HG03135 (cell line): Measurements from ENCODE around the gene SERP1.
"Not testable (repeated sequence)": the region's sequence is repeated elsewhere in the genome, so short reads cannot be mapped to it uniquely, and the experiment has no call there.

ENCODE experiments used
- ATAC-seq: cut with Tn5 transposase; IDR thresholded peaks from one replicate; pipeline ENCODE4 v1.9.1; 2021; ENCODE audit warnings: mild to moderate bottlenecking, moderate library complexity; ENCODE audit not compliant: unreplicated experiment

The SERP1 gene

DNA sequence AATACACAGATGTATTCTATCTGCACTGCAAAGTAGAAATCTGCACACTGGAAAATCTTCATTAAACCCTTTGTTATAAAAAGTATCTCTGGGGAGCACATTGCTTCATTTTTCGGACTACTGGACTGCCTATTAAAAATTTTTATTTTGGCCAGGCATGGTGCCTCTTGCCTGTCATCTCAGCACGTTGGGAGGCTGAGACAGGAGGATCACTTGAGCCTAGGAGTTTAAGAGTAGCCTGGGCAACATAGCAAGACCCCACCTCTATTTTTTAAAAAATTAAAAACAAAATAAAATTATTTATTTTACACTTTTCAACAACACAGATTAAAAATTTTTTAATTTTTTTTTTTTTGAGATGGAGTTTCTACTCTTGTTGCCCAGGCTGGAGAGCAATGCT lies 6.0 kb downstream of the SERP1 start:
- no peak for ATAC-seq

DNA sequence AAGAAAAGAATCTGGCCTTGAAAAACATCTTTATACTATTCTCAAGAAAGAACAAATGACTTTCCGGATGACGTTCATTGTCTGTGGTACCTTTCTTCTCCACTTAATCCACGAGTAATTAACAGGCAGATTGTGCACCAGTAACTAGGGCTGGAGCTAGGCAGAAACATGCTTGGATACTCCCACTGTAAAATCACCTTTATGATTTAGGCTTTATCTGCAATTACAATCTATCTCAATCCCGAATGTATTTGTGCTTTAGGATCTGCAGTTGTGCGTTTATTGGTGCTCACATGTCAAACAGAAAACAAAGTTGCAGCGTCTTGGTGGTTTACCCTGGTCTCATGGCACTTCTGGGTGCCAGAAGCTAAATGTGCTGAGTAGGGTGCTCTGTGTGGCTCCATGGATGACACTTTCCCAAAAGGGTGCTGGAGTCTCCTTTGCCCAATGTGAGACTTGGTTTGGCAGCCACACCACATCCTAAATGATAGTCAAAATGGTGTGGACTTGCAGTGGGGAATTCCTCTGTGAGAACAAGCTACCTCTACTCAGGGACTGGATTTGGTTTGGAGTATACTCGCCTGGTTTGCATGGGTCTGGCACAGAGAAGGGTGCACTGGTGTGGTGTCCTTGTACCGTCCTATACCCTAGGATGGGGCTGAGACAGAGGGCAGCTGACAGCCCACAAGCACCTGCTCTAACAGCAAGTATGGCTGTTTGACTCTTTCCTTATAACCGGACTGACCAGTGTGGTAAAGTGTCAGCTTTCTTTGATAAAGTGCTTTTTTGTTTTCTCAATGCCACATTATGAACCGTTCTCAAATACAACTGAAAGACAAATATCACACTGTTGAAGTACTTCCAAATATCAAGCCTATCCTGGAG lies 7.7 kb downstream of the SERP1 start:
- no peak for ATAC-seq

DNA sequence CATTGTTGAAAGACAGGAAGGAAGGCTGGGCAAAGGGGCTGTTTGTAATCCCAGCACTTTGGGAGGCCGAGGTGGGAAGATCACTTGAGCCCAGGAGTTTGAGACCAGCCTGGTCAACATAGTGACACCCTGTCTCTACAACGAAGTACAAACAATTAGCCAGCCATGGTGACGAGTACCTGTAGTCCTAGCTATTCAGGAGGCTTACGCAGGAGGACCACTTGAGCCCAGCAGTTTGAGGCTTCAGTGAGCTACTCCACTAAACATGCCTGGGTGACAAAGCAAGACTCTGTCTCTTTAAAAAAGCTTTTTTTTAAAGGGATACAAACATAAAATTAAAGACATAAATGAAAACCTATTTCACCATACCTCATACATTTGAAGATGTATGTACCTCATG lies 11.1 kb downstream of the SERP1 start:
- ATAC-seq, result no peak

DNA sequence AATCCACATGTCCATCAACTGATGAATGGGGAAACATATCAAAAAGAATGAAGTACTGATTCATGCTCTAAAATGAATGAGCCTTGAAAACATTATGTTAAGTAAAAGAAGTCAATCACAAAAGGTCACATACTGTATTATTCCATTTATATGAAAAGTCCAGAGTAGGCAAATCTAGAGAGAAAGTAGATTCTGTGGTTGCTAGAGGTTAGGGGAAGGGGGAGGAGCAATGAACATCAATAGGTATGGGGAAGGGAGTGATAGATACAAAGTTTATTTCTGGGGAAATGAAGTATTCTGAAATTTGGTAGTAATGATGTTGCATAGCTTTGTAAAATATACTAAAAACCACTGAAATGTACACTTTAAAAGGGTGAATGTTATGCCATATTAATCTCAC lies 14.5 kb downstream of the SERP1 start:
- no peak for ATAC-seq

DNA sequence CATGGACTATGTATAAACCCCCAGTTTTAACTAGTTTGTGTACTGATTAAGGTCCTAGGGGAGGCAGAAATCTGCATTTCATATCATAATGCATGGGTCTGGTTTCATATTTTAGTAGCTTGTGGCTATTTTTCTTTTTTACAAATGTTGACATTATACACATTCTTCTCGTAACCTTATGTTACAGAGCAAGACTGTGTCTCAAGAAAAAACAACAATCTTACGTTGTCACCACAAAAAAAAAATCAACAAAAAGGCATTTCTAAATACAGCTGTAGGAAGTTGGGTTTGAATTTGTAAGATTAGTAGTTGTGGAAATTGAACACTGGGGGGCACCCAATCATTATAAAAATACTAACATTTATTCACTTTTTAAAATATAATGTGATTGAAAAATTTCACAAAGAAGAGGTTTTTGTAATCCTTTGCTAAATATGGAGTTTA lies 17.9 kb downstream of the SERP1 start:
- no peak for ATAC-seq

DNA sequence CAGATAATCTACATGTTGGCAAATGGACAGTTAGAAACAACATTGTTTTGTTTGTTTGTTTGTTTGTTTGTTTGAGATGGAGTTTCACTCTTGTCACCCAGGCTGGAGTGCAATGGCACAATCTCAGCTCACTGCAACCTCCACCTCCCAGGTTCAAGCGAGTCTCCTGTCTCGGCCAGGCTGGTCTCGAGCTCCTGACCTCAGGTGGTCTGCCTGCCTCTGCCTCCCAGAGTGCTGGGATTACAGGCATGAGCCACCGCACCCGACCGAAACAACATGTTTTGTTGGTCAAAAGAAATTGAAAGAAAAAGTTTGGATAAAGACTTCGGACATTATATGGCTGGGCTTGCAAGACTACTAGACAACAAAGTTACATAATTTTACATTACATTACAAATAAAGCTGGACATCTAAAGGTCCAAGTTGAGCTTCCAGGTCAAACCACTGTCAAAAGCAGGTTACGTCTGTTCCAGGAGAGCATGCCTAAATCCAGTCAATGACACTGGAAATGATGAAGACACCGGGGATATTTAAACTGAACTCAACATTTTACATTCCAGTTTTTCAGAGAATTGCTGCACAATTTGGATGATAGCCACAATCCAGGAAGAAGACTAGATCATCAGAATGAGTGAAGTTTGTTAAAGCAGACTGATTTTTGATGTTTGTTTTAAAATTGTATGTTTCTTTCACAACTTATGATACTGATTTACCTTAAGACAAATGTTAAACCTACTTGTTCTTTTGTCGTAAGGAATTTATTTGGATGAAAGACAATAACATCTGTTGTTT lies 18.6 kb downstream of the SERP1 start:
- no peak for ATAC-seq

DNA sequence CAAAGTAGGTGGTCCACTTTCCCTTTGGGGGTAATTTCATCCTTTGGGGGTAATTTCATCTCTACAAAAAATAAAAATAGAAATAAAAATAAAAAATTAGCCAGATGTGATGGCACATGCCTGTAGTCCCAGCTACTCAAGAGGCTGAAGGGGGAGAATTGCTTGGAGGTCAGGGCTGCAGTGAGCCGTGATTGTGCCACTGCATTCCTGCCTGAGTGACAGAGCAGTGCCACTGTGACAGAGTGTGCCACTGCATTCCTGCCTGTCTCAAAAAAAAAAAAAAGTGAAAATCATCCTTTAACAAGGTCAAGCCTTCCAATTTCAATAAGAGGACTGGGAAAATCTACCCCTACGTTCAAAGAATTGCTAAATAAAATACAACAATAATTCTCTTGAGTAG lies 22.8 kb downstream of the SERP1 start:
- no peak for ATAC-seq

DNA sequence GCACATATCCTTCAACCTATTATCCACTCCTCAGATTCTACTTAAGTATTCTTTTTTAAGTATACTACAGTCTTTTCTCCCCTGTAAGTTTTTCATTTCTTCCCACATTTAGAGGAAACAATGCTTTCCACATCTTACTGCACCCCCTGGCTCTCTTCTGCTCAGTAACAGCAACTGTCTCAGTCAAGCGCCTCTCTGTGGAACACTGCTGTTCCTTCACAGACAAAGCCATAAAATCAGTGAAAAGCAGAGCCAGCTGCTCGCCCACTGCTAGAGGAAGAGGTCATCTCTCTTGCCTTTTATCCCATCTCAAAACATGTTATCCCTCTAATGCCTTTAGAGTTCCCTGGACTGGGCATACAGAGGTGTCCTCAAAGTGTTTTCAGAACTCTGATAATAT lies 24.8 kb downstream of the SERP1 start:
- no peak for ATAC-seq

DNA sequence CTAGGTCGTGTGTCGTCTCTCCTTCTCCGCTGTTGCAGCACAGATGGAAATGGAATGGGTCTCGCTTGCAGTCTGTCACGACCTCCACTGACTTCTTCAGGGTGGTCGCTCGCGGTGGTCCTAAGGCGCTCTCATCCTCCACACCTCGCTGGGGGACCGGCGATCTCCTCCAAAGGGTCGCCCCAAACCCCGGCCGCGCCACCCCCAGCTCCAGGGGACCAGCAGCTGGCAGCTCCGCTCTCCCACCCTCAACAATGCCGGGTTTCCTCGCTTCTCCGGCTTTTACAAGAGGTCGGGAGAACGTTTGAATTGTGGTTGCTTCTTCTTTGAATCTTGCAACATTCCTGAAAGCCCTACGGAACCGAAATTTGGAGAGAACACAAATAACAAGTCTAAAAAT lies 25.9 kb downstream of the SERP1 start:
- ATAC-seq, result no peak

DNA sequence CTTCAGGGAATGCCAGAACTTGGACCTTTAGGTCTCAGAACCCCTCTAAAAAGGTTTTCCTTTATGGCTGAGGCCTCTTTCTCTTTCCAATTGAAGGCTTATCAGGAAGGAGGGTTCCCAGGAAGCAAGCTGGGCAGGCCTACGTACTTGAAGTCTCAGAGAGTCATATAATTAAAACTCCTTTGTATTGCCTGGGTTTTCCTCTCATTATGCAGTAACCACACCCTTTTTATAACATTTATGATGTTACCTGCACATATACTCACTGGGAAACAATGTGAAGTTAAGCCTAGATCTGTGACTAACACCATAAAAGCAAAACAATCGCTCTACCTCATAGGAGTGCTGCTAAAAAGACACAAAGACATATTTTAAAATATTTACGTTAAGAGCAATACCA lies 27.3 kb downstream of the SERP1 start:
- ATAC-seq, result no peak

DNA sequence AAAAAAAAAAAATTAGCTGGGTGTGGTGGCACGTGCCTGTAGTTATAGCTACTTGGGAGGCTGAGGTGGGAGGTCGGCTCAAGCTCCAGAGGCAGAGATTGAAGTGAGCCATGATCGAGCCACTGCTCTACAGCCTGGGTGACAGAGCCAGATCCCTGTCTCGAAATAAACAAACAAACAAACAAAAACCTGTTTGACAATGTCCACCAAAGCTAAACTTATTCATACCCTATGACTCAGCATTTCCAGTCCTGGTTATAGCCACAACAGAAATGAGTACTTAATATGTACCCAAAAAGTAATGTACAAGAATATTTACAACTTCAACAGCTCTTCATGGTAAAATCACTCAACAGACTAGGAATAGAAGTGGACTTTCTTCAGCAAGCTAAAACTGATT lies 31.1 kb downstream of the SERP1 start:
- ATAC-seq, result no peak

DNA sequence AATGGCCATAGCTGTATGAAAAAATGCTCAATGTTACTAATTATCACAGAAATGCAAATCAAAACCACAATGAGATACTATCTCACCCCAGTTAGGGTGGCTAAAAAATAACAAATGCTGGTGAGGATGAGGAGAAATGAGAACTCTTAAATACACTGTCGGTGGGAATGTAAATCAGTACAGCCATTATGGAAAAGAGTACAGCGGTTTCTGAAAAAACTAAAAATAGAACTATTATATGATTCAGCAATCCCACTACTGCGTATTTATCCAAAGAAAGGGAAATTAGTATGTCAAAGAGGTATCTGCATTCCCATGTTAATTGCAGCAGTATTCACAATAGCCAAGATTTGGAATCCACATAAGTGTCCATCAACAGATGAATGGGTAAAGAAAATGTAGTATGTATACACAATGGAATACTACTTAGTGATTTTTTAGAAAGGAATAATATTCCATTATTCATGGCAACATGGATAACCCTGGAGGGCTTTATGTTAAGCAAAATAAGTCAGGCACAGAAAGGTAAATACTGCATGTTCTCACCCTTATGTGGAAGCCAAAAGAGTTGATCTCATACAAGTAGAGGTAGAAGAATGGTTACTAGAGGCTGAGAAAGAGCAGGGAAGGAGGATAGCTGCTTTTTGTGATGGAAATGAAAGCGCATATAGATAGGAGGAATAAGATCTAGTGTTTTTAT lies 35.0 kb downstream of the SERP1 start:
- ATAC-seq, result no peak

DNA sequence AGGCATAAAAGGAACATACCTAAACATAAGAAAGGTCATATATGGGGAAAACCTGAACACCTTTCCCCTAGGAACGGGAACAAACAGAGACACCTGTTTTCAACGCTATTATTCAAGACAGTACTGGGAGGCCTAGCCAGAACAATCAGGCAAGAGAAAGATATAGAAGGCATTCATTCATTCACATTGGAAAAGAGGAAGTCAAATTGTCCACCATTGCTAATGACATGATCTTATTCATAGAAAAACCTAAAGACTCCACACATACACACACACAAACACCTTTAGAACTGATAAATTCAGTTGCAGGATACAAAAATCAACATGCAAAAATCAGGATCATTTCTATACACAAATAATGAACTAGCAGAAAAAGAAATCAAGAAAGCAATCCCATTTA lies 36.5 kb downstream of the SERP1 start:
- no peak for ATAC-seq

DNA sequence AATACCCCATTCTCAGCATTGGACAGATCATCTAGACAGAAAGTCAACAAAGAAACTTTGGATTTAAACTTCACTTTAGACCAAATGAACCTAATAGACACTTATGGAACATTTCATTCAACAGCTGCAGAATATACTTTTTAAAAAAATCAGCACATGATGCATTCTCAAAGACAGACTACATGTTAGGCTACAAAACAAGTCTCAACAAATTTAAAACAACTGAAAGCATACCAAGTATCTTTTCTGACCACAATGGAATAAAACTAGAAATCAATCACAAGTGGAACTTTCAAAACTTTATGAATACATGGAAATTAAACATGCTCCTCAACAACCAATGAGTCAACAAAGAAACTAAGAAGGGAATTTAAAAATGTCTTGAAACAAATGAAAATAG lies 37.9 kb downstream of the SERP1 start:
- ATAC-seq, result no peak

DNA sequence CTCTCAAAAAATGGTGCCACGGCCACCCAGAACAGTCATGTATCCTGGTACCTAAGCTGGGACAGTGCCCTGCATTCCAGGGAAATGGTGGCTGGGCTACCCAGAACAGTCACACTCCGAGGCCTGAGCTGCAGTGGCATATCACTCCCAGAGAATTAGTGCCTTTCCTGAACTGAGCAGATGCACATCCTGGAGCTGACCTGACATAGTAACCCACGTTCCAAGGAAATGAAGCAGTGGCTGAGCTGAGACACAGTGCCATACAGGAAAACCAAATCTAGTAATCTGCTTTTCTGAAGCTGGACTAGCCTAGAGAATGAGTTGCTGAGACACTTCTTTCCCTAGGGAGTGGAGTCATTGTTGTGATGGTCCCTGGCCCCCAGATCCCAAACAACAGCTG lies 41.8 kb downstream of the SERP1 start:
- no peak for ATAC-seq

DNA sequence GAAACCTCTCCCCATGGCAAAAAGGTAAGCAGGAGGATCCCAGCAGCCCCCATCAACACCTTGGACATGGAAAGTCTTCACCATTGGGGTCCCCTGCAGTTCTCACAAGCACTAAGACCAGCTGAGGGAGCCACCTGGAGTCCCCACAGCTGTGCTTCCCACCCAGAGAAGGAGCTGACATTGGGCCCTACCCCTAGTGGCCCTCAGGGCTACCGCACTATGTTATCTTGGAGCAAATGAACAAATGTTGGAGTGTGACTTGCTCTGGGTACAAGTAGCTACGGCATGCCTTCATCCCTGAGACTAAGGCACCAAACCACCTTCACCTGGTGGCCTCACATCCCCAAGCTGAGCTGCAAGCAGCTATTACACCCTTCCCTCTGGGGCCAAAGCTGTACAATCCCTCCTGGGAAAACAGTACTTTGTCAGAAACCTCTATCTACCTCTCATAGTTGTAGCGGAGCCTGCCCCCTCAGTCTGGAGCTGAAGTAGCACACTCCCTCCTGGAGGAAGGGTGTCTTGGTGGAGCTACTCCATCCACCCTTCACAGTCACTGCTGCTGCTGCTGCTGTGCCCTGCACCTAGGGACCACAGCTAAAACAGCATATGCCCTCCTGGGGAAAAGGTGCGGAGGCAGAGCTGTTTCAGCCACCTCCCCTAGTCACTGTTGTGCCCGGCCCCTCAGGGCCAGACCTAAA lies 42.7 kb downstream of the SERP1 start:
- ATAC-seq, result no peak

DNA sequence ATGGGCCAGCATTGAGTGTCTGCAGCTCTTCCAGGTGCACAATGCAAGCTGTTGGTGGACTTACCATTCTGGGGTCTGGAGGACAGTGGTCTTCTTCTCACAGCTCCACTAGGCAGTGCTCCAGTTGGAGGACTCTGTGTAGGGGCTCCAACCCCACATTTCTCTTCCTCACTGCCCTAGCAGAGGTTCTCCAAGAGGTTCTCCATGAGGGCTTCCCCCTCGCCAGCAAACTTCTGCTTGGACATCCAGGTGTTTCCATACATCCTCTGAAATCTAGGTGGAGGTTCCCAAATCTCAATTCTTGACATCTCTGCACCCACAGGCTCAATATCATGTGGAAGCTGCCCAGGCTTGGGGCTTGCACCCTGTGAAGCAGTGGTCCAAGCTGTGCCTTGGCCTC lies 45.3 kb downstream of the SERP1 start:
- ATAC-seq, result not testable (repeated sequence)

DNA sequence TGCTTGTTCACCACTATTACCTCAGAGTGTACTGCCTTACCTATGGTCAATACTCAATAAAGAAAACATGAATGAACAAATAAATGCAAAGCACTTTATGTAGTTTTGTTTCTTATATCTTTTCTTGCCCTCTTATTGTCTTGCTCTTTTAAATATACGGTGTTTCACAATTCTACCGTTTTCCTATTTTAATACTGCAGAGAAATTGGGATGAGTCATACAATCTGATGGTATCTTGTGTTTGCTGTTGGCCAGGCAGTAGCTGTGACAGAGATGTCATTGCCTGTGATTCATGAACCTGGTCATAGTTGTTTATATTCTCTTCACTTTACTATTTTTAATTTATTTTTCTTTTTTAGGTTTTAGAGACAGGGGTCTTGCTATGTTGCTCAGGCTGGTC lies 48.3 kb downstream of the SERP1 start:
- no peak for ATAC-seq

DNA sequence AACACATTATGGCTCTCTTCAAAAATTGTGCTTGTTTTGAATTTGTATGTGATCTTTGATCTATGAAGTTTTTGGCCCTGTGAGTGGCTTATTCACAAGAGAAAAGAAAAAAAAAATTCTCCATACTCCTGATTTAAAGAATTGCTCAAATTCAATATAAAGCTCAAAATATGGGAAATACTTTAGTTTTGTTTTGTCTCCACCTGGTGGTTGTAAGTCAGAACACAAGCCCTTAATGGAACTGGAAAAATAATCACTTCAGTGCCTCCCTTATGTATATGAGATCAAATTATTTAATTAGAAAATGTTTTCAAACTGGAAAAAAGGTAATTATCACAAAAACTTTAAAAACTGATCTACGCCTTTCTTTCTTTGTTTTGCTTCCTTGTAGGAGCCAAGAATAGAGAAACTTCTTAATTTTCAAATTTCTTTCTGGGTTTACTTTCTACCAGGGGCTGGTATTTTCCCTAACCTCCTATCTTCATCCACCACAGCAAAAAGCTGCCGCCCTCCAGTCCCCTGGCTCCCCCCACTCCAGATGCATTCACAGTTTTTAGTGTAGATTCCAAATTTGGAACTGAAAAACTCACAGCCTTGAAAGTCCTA lies 50.6 kb downstream of the SERP1 start:
- ATAC-seq, result no peak

DNA sequence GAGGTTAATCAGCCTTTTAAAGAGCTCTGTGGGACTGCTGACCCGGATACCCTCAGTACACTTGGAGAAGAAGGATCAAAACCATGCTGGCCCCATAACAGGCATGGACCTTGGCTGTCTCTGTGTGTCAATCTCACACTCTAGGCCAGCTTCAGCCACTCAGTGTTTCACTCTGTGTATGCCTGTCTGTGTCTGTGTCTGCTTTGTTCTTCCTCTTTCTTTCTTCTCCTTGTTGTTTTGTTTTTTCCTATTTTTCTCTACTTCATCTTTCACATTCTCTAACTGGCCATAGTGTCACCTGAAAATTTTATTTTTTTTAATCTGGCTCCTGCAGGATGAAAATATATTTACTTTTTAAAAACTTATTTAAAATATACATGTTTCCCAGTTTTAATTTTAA lies 51.1 kb downstream of the SERP1 start:
- no peak for ATAC-seq
